GM23338 (cell line): ENCODE measurements around the gene NAA10. TPM values are rescaled to one million over a fixed set of nuclear protein-coding genes. Genes with fewer than 3 reads are reported as not detected.

Source experiments
- CREB1 ChIP-seq: fragments of 250-450 bp; sonication (Bioruptor Pico); IDR thresholded peaks from 2 replicates; pipeline ENCODE4 v1.5.0; 2020; ENCODE audit warnings: low read depth, mild to moderate bottlenecking, moderate library complexity
- EZH2 ChIP-seq: fragments of 200-600 bp; sonication (generic); IDR thresholded peaks from one replicate; pipeline ENCODE4 v1.8.0; 2017; ENCODE audit warnings: antibody characterized with exemption, mild to moderate bottlenecking, low read depth; ENCODE audit not compliant: unreplicated experiment
- EZH2phosphoT487 ChIP-seq: fragments of 200-600 bp; sonication (generic); IDR thresholded peaks from one replicate; pipeline ENCODE4 v1.8.1; 2018; ENCODE audit warnings: antibody characterized with exemption; ENCODE audit not compliant: unreplicated experiment
- NANOG ChIP-seq: IDR thresholded peaks from 2 replicates; pipeline ENCODE4 v1.6.1; 2016; ENCODE audit warnings: antibody characterized with exemption, borderline replicate concordance
- STAT1 ChIP-seq: IDR thresholded peaks from one replicate; pipeline ENCODE4 v1.6.1; 2016; ENCODE audit warnings: antibody characterized with exemption; ENCODE audit not compliant: unreplicated experiment
- ZNF114 ChIP-seq: fragments of 250-450 bp; sonication (Bioruptor Pico); IDR thresholded peaks from 2 replicates; pipeline ENCODE4 v1.5.0; 2020; ENCODE audit warnings: mild to moderate bottlenecking, moderate library complexity
- polyA plus RNA-seq: library from polyadenylated mRNA; unstranded; fragments of >200 nt; fragmentation: Nextera tagmentation; extraction: Ambion mirVana; gene quantifications from 2 replicates; pipeline ENCODE4 v1.2.1, GENCODE V29; 2016
- total RNA-seq: library from RNA; depleted of rRNA; stranded (reverse); fragments of >200 nt; shearing (Covaris generic); gene quantifications from 2 replicates; pipeline ENCODE4 v1.2.3, GENCODE V29; 2014
- TF ChIP-seq, protein P1 (sequence below): fragments of 250-450 bp; sonication (Bioruptor Pico); IDR thresholded peaks from 2 replicates; pipeline ENCODE4 v1.5.0; 2020; ENCODE audit warnings: mild to moderate bottlenecking, moderate library complexity
- TF ChIP-seq, protein P2 (sequence below): IDR thresholded peaks from one replicate; pipeline ENCODE4 v1.6.1; 2018; ENCODE audit warnings: antibody characterized with exemption; ENCODE audit not compliant: unreplicated experiment

NAA10 gene
- total and polyA plus RNA-seq, 2 experiments from 2014 or later, result 136 to 145 TPM

GRCh38 chrX:153955228-153955732 is 20.4 kb upstream of the NAA10 start (continued):
- TF ChIP-seq, protein P1, sequence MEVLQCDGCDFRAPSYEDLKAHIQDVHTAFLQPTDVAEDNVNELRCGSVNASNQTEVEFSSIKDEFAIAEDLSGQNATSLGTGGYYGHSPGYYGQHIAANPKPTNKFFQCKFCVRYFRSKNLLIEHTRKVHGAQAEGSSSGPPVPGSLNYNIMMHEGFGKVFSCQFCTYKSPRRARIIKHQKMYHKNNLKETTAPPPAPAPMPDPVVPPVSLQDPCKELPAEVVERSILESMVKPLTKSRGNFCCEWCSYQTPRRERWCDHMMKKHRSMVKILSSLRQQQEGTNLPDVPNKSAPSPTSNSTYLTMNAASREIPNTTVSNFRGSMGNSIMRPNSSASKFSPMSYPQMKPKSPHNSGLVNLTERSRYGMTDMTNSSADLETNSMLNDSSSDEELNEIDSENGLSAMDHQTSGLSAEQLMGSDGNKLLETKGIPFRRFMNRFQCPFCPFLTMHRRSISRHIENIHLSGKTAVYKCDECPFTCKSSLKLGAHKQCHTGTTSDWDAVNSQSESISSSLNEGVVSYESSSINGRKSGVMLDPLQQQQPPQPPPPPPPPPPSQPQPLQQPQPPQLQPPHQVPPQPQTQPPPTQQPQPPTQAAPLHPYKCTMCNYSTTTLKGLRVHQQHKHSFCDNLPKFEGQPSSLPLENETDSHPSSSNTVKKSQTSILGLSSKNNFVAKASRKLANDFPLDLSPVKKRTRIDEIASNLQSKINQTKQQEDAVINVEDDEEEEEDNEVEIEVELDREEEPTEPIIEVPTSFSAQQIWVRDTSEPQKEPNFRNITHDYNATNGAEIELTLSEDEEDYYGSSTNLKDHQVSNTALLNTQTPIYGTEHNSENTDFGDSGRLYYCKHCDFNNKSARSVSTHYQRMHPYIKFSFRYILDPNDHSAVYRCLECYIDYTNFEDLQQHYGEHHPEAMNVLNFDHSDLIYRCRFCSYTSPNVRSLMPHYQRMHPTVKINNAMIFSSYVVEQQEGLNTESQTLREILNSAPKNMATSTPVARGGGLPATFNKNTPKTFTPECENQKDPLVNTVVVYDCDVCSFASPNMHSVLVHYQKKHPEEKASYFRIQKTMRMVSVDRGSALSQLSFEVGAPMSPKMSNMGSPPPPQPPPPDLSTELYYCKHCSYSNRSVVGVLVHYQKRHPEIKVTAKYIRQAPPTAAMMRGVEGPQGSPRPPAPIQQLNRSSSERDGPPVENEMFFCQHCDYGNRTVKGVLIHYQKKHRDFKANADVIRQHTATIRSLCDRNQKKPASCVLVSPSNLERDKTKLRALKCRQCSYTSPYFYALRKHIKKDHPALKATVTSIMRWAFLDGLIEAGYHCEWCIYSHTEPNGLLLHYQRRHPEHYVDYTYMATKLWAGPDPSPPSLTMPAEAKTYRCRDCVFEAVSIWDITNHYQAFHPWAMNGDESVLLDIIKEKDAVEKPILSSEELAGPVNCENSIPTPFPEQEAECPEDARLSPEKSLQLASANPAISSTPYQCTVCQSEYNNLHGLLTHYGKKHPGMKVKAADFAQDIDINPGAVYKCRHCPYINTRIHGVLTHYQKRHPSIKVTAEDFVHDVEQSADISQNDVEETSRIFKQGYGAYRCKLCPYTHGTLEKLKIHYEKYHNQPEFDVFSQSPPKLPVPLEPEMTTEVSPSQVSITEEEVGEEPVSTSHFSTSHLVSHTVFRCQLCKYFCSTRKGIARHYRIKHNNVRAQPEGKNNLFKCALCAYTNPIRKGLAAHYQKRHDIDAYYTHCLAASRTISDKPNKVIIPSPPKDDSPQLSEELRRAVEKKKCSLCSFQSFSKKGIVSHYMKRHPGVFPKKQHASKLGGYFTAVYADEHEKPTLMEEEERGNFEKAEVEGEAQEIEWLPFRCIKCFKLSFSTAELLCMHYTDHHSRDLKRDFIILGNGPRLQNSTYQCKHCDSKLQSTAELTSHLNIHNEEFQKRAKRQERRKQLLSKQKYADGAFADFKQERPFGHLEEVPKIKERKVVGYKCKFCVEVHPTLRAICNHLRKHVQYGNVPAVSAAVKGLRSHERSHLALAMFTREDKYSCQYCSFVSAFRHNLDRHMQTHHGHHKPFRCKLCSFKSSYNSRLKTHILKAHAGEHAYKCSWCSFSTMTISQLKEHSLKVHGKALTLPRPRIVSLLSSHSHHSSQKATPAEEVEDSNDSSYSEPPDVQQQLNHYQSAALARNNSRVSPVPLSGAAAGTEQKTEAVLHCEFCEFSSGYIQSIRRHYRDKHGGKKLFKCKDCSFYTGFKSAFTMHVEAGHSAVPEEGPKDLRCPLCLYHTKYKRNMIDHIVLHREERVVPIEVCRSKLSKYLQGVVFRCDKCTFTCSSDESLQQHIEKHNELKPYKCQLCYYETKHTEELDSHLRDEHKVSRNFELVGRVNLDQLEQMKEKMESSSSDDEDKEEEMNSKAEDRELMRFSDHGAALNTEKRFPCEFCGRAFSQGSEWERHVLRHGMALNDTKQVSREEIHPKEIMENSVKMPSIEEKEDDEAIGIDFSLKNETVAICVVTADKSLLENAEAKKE (CRISPR knock-in tag), result no peak
- TF ChIP-seq, protein P2, sequence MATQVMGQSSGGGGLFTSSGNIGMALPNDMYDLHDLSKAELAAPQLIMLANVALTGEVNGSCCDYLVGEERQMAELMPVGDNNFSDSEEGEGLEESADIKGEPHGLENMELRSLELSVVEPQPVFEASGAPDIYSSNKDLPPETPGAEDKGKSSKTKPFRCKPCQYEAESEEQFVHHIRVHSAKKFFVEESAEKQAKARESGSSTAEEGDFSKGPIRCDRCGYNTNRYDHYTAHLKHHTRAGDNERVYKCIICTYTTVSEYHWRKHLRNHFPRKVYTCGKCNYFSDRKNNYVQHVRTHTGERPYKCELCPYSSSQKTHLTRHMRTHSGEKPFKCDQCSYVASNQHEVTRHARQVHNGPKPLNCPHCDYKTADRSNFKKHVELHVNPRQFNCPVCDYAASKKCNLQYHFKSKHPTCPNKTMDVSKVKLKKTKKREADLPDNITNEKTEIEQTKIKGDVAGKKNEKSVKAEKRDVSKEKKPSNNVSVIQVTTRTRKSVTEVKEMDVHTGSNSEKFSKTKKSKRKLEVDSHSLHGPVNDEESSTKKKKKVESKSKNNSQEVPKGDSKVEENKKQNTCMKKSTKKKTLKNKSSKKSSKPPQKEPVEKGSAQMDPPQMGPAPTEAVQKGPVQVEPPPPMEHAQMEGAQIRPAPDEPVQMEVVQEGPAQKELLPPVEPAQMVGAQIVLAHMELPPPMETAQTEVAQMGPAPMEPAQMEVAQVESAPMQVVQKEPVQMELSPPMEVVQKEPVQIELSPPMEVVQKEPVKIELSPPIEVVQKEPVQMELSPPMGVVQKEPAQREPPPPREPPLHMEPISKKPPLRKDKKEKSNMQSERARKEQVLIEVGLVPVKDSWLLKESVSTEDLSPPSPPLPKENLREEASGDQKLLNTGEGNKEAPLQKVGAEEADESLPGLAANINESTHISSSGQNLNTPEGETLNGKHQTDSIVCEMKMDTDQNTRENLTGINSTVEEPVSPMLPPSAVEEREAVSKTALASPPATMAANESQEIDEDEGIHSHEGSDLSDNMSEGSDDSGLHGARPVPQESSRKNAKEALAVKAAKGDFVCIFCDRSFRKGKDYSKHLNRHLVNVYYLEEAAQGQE, result no peak
- TF ChIP-seq ZNF114 (CRISPR knock-in tag) (no peak), STAT1 (no peak), NANOG (no peak), EZH2phosphoT487 (no peak), CREB1 (CRISPR knock-in tag) (no peak), EZH2 (no peak)
